Astrocyte of the hippocampus (primary cell): ENCODE results near the gene RPS18.
"Not testable (repeated sequence)": the region's sequence is repeated elsewhere in the genome, so short reads cannot be mapped to it uniquely, and the experiment has no call there.

Source experiments
- DNase-seq: peaks from one replicate; pipeline ENCODE4 v3.0.0; 2011; ENCODE audit warnings: low read depth, low spot score

Gene RPS18

GRCh38 chr6:33271468-33272274, at the start of gene RPS18, which contains the start of gene VPS52:
TSS of gene RPS18 (plus strand) at chr6:33272075. CDS start at chr6:33272120, 45 bp downstream.
TSS of gene VPS52 (minus strand) at chr6:33271876. CDS start at chr6:33271675, 201 bp downstream.
- DNase-seq, result peak; percentile 99

- not testable (repeated sequence) for DNase-seq
Measured at GRCh38 chr6:33226503-33227120, 45.3 kb upstream of the RPS18 start.

- no peak for DNase-seq
Measured at GRCh38 chr6:33235221-33235634, 36.6 kb upstream of the RPS18 start.

GRCh38 chr6:33236328-33236727, 35.5 kb upstream of the RPS18 start:
- DNase-seq, result no peak

- no peak for DNase-seq
Measured at GRCh38 chr6:33236852-33237251, 35.0 kb upstream of the RPS18 start.

GRCh38 chr6:33237741-33238140, 34.1 kb upstream of the RPS18 start:
- DNase-seq, result no peak

- DNase-seq, result no peak
Measured at GRCh38 chr6:33241968-33242367, 29.9 kb upstream of the RPS18 start.

- no peak for DNase-seq
Measured at GRCh38 chr6:33243476-33243875, 28.4 kb upstream of the RPS18 start.

- peak; percentile 94 for DNase-seq
Measured at GRCh38 chr6:33247977-33248642, 23.8 kb upstream of the RPS18 start.

- no peak for DNase-seq
Measured at GRCh38 chr6:33248643-33248931, 23.3 kb upstream of the RPS18 start.

GRCh38 chr6:33248932-33249731, 22.7 kb upstream of the RPS18 start:
- peak; percentile 99 for DNase-seq

GRCh38 chr6:33249732-33250630, 21.9 kb upstream of the RPS18 start:
- DNase-seq, result peak; percentile 78

- DNase-seq, result no peak
Measured at GRCh38 chr6:33250731-33251130, 21.1 kb upstream of the RPS18 start.

GRCh38 chr6:33251395-33252012, 20.4 kb upstream of the RPS18 start:
- DNase-seq, result no peak

GRCh38 chr6:33252759-33253158, 19.1 kb upstream of the RPS18 start:
- DNase-seq, result no peak

- DNase-seq, result no peak
Measured at GRCh38 chr6:33254591-33254990, 17.3 kb upstream of the RPS18 start.

GRCh38 chr6:33259032-33259431, 12.8 kb upstream of the RPS18 start:
- no peak for DNase-seq

- DNase-seq, result not testable (repeated sequence)
Measured at GRCh38 chr6:33262490-33262889, 9.4 kb upstream of the RPS18 start.

- no peak for DNase-seq
Measured at GRCh38 chr6:33264015-33264414, 7.9 kb upstream of the RPS18 start.

- no peak for DNase-seq
Measured at GRCh38 chr6:33271117-33271467, 783 bp upstream of the RPS18 start.
